WTC11 (cell line): ENCODE measurements around the gene GLOD4. TPM values are rescaled to one million over a fixed set of nuclear protein-coding genes. Genes with fewer than 3 reads are reported as not detected.

ENCODE experiments used
- ETV6 ChIP-seq: sonication (generic); formaldehyde crosslinking; IDR thresholded peaks from 2 replicates; pipeline ENCODE4 v1.8.1; 2022; ENCODE audit warnings: mild to moderate bottlenecking, missing genetic modification reagents
- HMGA2 ChIP-seq: fragments of 250-450 bp; sonication (Bioruptor Pico); IDR thresholded peaks from 2 replicates; pipeline ENCODE4 v1.4.0; 2021; ENCODE audit warnings: mild to moderate bottlenecking, moderate library complexity
- JUN ChIP-seq: sonication (generic); formaldehyde crosslinking; IDR thresholded peaks from 2 replicates; pipeline ENCODE4 v1.8.0; 2023; ENCODE audit warnings: mild to moderate bottlenecking, missing genetic modification reagents
- MYBL2 ChIP-seq: sonication (generic); formaldehyde crosslinking; IDR thresholded peaks from 2 replicates; pipeline ENCODE4 v1.8.1; 2023; ENCODE audit warnings: mild to moderate bottlenecking, moderate library complexity, missing genetic modification reagents
- OVOL2 ChIP-seq: fragments of 250-450 bp; sonication (Bioruptor Pico); IDR thresholded peaks from 2 replicates; pipeline ENCODE4 v1.9.0; 2021; ENCODE audit warnings: mild to moderate bottlenecking, borderline replicate concordance
- RORB ChIP-seq: fragments of 250-450 bp; sonication (Bioruptor Pico); IDR thresholded peaks from 2 replicates; pipeline ENCODE4 v1.9.0; 2021; ENCODE audit warnings: mild to moderate bottlenecking
- SP1 ChIP-seq: sonication (generic); formaldehyde crosslinking; conservative IDR thresholded peaks from 2 replicates; pipeline ENCODE4 v1.8.1; 2022; ENCODE audit warnings: missing genetic modification reagents
- TEAD1 ChIP-seq: sonication (generic); formaldehyde crosslinking; IDR thresholded peaks from 2 replicates; pipeline ENCODE4 v1.8.0; 2022; ENCODE audit warnings: mild to moderate bottlenecking, missing genetic modification reagents
- ZBTB21 ChIP-seq: sonication (generic); formaldehyde crosslinking; IDR thresholded peaks from 2 replicates; pipeline ENCODE4 v1.8.1; 2023; ENCODE audit warnings: mild to moderate bottlenecking, missing genetic modification reagents, borderline replicate concordance
- ZNF121 ChIP-seq: sonication (generic); formaldehyde crosslinking; IDR thresholded peaks from 2 replicates; pipeline ENCODE4 v1.8.0; 2023; ENCODE audit warnings: missing genetic modification reagents
- ZNF138 ChIP-seq: sonication (generic); formaldehyde crosslinking; conservative IDR thresholded peaks from 2 replicates; pipeline ENCODE4 v1.8.1; 2022; ENCODE audit warnings: mild to moderate bottlenecking, moderate library complexity, missing genetic modification reagents
- ZNF263 ChIP-seq: sonication (generic); formaldehyde crosslinking; IDR thresholded peaks from 2 replicates; pipeline ENCODE4 v1.8.1; 2022; ENCODE audit warnings: low read depth, mild to moderate bottlenecking, moderate library complexity, missing genetic modification reagents
- total RNA-seq: library from RNA; stranded (reverse); gene quantifications from 3 replicates; pipeline ENCODE4 v1.2.3, GENCODE V29; 2021
- TF ChIP-seq, protein P1 (sequence below): sonication (generic); formaldehyde crosslinking; IDR thresholded peaks from 2 replicates; pipeline ENCODE4 v1.8.0; 2022; ENCODE audit warnings: mild to moderate bottlenecking, missing genetic modification reagents
- TF ChIP-seq, protein P2 (sequence below): sonication (generic); formaldehyde crosslinking; IDR thresholded peaks from 2 replicates; pipeline ENCODE4 v1.8.1; 2023; ENCODE audit warnings: mild to moderate bottlenecking, missing genetic modification reagents
- TF ChIP-seq, protein P3 (sequence below): fragments of 250-450 bp; sonication (Bioruptor Pico); IDR thresholded peaks from 2 replicates; pipeline ENCODE4 v1.9.0; 2021; ENCODE audit warnings: mild to moderate bottlenecking
- TF ChIP-seq, protein P4 (sequence below): sonication (generic); formaldehyde crosslinking; IDR thresholded peaks from 2 replicates; pipeline ENCODE4 v1.8.0; 2022; ENCODE audit warnings: missing genetic modification reagents
- TF ChIP-seq, protein P5 (sequence below): fragments of 250-450 bp; sonication (Bioruptor Pico); IDR thresholded peaks from 2 replicates; pipeline ENCODE4 v1.8.0; 2021; ENCODE audit warnings: mild to moderate bottlenecking
- TF ChIP-seq, protein P6 (sequence below): sonication (generic); formaldehyde crosslinking; IDR thresholded peaks from 2 replicates; pipeline ENCODE4 v1.8.1; 2022; ENCODE audit warnings: mild to moderate bottlenecking, moderate library complexity, missing genetic modification reagents
- TF ChIP-seq, protein P7 (sequence below): sonication (generic); formaldehyde crosslinking; IDR thresholded peaks from 2 replicates; pipeline ENCODE4 v1.8.0; 2023; ENCODE audit warnings: missing genetic modification reagents, mild to moderate bottlenecking, borderline replicate concordance

Gene GLOD4
- total RNA-seq, 1 experiment from 2014 or later, result 69.0 TPM

DNA sequence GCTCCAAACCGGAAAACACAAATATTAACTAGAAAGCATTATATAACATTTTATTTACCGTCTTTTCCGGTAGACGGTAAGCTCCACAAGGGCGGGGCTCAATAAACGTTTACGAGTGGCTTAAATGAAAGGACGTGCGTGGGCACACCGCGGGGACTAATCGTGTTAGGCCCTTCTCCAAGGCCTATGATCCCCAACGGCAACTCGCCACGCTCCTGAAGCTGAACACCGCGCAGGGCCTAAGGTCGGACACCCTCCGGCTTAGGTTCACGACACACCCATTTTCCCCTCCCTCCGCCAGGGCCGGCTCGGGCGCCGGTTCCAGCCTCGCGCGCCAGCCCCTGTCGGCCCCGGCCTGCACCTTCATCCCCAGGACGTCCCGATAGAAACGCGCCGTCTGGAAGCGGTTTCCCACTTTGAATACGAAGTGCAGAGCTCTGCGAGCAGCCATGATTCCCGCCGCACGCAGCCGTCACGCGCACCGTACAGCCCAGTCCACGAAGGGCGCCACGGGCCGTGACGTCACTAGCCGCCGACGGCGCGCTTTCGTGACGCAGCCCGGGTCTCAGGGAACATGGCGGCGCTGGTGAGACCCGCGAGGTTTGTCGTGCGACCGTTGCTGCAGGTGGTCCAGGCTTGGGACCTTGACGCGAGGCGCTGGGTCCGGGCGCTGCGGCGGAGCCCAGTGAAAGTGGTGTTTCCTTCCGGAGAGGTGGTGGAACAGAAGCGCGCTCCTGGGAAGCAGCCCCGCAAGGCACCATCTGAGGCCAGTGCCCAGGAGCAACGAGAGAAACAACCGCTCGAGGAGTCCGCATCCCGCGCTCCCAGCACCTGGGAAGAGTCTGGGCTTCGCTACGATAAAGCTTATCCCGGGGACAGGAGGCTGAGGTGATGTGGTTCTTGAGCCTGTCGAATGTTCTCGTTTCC lies at the start of gene GLOD4, which contains the start of gene MRM3 (continued):
- TF ChIP-seq SP1 (CRISPR knock-in tag) (peak; percentile 85), ZNF138 (peak; percentile 86; the same call in 1 of the 2 replicates), ETV6 (CRISPR knock-in tag) (peak; percentile 82; the same call in 1 of the 2 replicates), JUN (CRISPR knock-in tag) (no peak), RORB (CRISPR knock-in tag) (no peak), HMGA2 (CRISPR knock-in tag) (no peak), ZNF121 (CRISPR knock-in tag) (no peak), OVOL2 (CRISPR knock-in tag) (no peak), ZNF263 (CRISPR knock-in tag) (no peak), ZBTB21 (CRISPR knock-in tag) (peak; percentile 96), TEAD1 (CRISPR knock-in tag) (peak; percentile 87; the same call in 1 of the 2 replicates), MYBL2 (CRISPR knock-in tag) (peak; percentile 93)
- TF ChIP-seq, protein P1, sequence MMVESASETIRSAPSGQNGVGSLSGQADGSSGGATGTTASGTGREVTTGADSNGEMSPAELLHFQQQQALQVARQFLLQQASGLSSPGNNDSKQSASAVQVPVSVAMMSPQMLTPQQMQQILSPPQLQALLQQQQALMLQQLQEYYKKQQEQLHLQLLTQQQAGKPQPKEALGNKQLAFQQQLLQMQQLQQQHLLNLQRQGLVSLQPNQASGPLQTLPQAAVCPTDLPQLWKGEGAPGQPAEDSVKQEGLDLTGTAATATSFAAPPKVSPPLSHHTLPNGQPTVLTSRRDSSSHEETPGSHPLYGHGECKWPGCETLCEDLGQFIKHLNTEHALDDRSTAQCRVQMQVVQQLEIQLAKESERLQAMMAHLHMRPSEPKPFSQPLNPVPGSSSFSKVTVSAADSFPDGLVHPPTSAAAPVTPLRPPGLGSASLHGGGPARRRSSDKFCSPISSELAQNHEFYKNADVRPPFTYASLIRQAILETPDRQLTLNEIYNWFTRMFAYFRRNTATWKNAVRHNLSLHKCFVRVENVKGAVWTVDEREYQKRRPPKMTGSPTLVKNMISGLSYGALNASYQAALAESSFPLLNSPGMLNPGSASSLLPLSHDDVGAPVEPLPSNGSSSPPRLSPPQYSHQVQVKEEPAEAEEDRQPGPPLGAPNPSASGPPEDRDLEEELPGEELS (CRISPR knock-in tag), result peak; percentile 87
- TF ChIP-seq, protein P2, sequence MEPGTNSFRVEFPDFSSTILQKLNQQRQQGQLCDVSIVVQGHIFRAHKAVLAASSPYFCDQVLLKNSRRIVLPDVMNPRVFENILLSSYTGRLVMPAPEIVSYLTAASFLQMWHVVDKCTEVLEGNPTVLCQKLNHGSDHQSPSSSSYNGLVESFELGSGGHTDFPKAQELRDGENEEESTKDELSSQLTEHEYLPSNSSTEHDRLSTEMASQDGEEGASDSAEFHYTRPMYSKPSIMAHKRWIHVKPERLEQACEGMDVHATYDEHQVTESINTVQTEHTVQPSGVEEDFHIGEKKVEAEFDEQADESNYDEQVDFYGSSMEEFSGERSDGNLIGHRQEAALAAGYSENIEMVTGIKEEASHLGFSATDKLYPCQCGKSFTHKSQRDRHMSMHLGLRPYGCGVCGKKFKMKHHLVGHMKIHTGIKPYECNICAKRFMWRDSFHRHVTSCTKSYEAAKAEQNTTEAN (CRISPR knock-in tag), result peak; percentile 92; the same call in 1 of the 2 replicates
- TF ChIP-seq, protein P3, sequence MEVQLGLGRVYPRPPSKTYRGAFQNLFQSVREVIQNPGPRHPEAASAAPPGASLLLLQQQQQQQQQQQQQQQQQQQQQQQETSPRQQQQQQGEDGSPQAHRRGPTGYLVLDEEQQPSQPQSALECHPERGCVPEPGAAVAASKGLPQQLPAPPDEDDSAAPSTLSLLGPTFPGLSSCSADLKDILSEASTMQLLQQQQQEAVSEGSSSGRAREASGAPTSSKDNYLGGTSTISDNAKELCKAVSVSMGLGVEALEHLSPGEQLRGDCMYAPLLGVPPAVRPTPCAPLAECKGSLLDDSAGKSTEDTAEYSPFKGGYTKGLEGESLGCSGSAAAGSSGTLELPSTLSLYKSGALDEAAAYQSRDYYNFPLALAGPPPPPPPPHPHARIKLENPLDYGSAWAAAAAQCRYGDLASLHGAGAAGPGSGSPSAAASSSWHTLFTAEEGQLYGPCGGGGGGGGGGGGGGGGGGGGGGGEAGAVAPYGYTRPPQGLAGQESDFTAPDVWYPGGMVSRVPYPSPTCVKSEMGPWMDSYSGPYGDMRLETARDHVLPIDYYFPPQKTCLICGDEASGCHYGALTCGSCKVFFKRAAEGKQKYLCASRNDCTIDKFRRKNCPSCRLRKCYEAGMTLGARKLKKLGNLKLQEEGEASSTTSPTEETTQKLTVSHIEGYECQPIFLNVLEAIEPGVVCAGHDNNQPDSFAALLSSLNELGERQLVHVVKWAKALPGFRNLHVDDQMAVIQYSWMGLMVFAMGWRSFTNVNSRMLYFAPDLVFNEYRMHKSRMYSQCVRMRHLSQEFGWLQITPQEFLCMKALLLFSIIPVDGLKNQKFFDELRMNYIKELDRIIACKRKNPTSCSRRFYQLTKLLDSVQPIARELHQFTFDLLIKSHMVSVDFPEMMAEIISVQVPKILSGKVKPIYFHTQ (CRISPR knock-in tag), result no peak
- TF ChIP-seq, protein P4, sequence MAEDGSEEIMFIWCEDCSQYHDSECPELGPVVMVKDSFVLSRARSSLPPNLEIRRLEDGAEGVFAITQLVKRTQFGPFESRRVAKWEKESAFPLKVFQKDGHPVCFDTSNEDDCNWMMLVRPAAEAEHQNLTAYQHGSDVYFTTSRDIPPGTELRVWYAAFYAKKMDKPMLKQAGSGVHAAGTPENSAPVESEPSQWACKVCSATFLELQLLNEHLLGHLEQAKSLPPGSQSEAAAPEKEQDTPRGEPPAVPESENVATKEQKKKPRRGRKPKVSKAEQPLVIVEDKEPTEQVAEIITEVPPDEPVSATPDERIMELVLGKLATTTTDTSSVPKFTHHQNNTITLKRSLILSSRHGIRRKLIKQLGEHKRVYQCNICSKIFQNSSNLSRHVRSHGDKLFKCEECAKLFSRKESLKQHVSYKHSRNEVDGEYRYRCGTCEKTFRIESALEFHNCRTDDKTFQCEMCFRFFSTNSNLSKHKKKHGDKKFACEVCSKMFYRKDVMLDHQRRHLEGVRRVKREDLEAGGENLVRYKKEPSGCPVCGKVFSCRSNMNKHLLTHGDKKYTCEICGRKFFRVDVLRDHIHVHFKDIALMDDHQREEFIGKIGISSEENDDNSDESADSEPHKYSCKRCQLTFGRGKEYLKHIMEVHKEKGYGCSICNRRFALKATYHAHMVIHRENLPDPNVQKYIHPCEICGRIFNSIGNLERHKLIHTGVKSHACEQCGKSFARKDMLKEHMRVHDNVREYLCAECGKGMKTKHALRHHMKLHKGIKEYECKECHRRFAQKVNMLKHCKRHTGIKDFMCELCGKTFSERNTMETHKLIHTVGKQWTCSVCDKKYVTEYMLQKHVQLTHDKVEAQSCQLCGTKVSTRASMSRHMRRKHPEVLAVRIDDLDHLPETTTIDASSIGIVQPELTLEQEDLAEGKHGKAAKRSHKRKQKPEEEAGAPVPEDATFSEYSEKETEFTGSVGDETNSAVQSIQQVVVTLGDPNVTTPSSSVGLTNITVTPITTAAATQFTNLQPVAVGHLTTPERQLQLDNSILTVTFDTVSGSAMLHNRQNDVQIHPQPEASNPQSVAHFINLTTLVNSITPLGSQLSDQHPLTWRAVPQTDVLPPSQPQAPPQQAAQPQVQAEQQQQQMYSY, result peak; percentile 42; the same call in 1 of the 2 replicates
- TF ChIP-seq, protein P5, sequence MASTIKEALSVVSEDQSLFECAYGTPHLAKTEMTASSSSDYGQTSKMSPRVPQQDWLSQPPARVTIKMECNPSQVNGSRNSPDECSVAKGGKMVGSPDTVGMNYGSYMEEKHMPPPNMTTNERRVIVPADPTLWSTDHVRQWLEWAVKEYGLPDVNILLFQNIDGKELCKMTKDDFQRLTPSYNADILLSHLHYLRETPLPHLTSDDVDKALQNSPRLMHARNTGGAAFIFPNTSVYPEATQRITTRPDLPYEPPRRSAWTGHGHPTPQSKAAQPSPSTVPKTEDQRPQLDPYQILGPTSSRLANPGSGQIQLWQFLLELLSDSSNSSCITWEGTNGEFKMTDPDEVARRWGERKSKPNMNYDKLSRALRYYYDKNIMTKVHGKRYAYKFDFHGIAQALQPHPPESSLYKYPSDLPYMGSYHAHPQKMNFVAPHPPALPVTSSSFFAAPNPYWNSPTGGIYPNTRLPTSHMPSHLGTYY (CRISPR knock-in tag), result no peak
- TF ChIP-seq, protein P6, sequence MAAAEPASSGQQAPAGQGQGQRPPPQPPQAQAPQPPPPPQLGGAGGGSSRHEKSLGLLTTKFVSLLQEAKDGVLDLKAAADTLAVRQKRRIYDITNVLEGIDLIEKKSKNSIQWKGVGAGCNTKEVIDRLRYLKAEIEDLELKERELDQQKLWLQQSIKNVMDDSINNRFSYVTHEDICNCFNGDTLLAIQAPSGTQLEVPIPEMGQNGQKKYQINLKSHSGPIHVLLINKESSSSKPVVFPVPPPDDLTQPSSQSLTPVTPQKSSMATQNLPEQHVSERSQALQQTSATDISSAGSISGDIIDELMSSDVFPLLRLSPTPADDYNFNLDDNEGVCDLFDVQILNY (CRISPR knock-in tag), result peak; percentile 97
- TF ChIP-seq, protein P7, sequence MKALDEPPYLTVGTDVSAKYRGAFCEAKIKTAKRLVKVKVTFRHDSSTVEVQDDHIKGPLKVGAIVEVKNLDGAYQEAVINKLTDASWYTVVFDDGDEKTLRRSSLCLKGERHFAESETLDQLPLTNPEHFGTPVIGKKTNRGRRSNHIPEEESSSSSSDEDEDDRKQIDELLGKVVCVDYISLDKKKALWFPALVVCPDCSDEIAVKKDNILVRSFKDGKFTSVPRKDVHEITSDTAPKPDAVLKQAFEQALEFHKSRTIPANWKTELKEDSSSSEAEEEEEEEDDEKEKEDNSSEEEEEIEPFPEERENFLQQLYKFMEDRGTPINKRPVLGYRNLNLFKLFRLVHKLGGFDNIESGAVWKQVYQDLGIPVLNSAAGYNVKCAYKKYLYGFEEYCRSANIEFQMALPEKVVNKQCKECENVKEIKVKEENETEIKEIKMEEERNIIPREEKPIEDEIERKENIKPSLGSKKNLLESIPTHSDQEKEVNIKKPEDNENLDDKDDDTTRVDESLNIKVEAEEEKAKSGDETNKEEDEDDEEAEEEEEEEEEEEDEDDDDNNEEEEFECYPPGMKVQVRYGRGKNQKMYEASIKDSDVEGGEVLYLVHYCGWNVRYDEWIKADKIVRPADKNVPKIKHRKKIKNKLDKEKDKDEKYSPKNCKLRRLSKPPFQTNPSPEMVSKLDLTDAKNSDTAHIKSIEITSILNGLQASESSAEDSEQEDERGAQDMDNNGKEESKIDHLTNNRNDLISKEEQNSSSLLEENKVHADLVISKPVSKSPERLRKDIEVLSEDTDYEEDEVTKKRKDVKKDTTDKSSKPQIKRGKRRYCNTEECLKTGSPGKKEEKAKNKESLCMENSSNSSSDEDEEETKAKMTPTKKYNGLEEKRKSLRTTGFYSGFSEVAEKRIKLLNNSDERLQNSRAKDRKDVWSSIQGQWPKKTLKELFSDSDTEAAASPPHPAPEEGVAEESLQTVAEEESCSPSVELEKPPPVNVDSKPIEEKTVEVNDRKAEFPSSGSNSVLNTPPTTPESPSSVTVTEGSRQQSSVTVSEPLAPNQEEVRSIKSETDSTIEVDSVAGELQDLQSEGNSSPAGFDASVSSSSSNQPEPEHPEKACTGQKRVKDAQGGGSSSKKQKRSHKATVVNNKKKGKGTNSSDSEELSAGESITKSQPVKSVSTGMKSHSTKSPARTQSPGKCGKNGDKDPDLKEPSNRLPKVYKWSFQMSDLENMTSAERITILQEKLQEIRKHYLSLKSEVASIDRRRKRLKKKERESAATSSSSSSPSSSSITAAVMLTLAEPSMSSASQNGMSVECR (CRISPR knock-in tag), result peak; percentile 97
